Activated CD4-positive, alpha-beta T cell treated with anti-CD3 and anti-CD28 coated beads for 24 hours (primary cell): ENCODE results near the gene IL7R.
A peak's percentile ranks its signal among the peaks of the same experiment; 100 is the strongest.

Experiments used
- DNase-seq, 2 donors: peaks; one replicate each; pipeline ENCODE4 v3.0.0-alpha.2; 2020; ENCODE audit warnings: low read depth in 2 of 2

Gene IL7R

GRCh38 chr5:35908228-35908627 is 51.5 kb downstream of the IL7R start:
- no peak for DNase-seq

- DNase-seq: no peak
These were observed 52.1 kb downstream of the IL7R start for GRCh38 chr5:35908814-35909213.

GRCh38 chr5:35919191-35919590 is 62.5 kb downstream of the IL7R start:
- no peak for DNase-seq

GRCh38 chr5:35920890-35921289 is 64.2 kb downstream of the IL7R start:
- no peak for DNase-seq

- DNase-seq: no peak
These were observed 65.2 kb downstream of the IL7R start for GRCh38 chr5:35921930-35922329.

GRCh38 chr5:35922468-35922867 is 65.8 kb downstream of the IL7R start:
- no peak for DNase-seq

- DNase-seq: no peak
These were observed 67.6 kb downstream of the IL7R start for GRCh38 chr5:35924122-35924949.

- peak; percentile 77 to 80 for DNase-seq
These were observed 68.4 kb downstream of the IL7R start for GRCh38 chr5:35924950-35925722.

- peak in 1 of 2 donors; percentile 69 for DNase-seq
These were observed 69.8 kb downstream of the IL7R start for GRCh38 chr5:35926389-35927051.
